GM21381 (cell line): ENCODE measurements around the gene RECK.
"Not testable (repeated sequence)": the region's sequence is repeated elsewhere in the genome, so short reads cannot be mapped to it uniquely, and the experiment has no call there.

Source experiments
- ATAC-seq: cut with Tn5 transposase; IDR thresholded peaks from one replicate; pipeline ENCODE4 v1.9.1; 2021; ENCODE audit warnings: mild to moderate bottlenecking, moderate library complexity; ENCODE audit not compliant: unreplicated experiment

The RECK gene

DNA sequence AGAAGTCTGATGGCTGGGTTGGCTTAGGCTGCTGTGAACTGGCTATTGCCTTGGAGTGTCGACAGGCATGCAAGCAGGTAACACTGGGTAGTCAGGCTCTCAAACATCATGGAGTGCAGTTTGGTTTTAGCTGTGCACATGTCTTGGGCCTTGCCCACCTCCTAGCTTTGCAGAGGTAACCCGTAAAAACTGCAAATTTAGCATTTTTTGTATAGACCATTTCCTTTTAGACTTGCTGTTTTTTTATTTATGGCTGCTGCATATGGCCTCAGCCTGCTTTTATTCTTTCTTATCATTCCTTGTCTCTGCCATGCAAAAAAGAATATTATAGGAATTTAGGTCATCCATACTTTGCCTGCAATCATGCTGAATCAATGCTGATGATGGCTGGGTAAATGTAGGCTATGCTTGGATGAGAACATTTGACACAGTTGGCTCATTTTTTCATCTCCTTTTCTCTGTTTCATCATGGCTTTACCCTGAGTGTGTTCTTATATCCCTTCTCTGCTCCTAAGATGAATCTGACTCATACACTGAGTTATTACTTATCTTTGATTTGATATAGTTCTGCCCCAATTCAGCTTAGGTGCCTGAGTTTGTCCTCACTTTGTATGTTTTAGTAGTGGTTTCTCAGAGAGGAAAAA lies 27.2 kb downstream of the RECK start:
- no peak for ATAC-seq

DNA sequence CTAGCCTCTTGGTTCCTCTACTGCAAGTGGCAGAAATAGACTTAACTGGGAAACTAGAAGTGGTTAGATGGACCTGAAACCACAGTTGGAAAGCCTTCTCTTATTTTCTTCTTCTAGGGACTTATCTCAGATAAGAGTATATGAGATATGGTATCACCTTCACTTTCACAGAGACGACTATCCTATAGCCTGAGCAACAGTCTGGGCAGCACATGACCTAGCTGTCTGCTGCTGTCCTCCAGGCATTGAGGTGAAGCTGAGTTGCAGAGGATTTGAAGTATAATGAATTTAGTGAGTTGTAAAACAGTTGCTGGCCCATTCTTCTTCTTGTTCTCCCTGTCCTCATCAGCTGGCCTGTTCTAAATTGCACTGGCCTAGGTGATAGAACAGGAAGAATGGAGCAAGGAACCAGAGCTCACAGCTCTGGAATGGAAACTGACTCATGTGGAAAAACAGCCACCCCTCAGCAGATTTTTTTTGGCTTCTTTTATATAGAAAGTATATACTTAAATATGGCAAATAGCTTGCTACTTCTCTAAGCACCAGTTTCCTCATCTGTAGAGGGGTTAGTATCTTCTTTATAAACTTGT lies 27.8 kb downstream of the RECK start:
- ATAC-seq = no peak

DNA sequence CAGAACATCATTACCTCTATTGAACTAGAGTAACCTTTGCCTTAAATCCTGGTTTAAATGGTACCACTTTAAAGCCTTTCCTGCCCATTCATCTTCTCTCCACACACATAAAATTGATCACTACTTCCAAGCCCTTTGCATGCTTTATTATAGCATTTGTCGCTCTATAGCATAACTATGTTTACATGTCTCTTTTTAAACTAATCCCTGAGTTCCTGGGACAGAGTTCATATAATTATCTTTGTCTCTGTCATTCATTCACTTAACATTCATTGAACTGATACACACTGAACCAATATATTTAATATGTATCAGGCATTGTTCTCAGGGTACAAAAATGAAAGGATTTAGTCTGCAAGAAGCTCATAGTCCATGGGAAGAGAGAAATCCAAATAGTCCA lies 37.3 kb downstream of the RECK start:
- no peak for ATAC-seq

DNA sequence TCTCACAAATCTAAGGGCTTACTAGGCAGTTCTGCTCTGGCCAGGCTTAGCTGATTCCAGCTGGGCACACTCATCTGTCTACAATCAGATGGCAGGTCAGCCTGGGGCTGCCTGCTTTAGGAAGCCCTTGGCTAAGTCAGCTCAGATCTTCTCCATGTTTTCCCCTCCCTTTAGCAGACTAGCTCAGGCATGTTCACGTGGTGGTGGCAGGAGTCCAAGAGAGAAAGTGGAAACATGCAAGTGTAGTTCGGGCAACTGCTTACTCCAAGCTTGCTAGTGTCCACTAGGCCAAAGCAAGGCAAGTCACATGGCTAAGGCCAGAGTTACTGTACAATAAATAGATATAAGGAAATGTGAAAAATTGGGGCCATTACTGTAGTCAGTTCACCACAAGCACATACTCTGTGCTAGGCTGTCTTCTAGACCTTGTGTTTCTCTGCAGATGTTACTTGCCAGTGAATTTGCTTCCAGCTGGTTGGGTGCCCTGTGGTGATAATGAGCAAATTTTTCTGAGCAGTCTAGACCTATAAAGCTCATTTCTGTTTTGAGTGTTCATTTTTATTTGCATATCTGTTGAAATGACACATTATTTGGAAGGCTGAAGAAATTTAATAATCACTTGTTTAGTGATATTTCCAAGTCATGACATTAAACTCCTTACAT lies 38.3 kb downstream of the RECK start:
- ATAC-seq = no peak

DNA sequence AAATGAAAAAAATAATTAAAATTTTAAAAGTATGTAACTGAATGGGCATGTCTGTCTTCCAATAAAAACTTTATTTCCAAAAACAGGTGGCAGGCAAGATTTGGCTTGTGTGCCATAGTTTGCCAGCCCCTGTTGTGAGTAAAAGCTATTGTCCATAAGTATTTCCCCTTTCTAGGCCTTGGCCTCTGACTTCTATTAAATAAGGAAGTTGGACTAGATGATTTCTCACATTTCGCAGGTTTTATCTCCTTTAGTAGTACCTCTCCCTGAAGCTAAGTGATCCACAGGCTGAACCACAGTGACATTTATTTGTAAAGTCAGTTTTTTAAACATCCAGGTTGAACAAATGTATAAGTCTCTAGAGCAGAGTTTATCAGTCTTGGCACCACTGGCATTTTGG lies 41.3 kb downstream of the RECK start:
- ATAC-seq = no peak

DNA sequence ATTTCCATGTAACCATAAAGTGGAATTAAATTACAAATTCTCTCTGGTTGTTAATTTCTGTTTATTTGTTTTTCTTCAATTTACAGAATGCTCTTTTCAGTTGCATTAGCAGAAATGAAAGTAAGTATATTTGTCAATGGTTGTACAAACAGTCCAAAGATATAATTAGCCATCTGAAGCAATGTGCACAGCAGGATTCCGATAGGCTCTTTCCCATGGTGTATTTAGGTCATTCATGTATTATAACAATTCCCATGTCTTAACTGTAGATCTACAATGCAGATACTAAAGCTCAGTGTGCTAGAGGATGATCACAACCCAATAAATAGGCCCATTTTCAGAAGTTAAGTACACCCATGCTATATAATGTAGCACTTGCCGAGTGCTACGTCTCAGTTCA lies 43.8 kb downstream of the RECK start:
- ATAC-seq = no peak

DNA sequence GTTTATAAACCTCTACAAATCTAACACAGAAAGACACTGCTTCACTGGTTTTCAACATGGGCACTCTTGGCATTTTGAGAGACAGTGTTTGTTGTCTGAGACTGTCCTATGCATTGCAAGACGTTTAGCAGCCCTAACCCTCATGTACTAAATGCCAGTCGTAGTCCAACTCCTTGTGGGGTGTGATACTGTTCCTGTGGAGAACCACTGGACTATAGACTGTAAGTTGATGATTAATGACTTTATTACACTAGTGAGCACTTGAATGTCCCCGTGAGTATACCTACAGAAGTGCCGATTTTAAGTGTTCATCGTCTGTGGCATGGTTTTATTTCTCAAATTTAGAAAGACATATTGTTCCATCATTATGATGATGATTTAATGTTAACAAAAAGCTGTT lies 46.2 kb downstream of the RECK start:
- ATAC-seq = no peak

DNA sequence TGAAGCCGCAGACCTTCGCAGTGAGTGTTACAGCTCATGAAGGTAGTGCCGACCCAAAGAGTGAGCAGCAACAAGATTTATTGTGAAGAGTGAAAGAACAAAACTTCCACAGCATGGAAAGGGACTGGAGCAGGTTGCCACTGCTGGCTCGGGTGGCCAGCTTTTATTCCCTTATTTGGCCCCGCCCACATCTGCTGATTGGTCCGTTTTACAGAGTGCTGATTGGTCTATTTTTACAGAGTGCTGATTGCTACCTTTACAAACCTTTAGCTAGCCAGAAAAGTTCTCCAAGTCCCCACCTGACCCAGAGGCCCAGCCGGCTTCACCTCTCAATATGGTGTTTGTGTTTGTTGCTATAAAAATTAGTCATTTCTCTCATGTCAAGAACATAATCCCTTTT lies 49.7 kb downstream of the RECK start:
- no peak for ATAC-seq

DNA sequence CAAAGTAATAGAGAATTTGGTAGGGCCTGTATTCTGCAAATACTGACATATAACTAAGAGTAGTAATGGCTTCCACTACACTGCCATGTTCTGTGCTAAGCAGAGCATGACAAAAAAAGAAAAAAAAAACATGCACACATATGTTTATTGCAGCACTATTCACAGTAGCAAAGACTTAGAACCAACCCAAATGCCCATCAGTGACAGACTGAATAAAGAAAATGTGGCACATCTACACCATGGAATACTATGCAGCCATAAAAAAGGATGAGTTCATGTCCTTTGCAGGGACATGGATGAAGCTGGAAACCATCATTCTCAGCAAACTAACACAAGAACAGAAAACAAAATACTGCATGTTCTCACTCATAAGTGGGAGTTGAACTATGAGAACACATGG lies 50.3 kb downstream of the RECK start:
- ATAC-seq = not testable (repeated sequence)

DNA sequence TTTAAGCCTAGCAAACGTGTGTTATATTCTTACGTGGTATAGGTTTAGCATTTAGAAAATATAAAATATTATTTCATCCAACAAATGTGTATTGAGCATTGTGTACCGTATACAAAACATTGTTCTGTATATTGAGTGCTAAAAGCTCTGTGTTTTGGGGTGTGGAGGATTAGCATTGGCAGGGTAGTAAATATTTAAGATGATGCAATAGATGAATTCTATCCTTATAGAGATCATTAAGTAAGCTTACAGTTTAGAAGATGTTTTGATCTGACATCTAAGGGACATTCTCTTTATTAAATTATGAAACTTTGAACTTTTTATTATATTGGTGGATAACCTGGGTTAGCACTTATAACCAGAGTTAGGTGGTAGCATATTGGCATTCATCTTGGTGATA lies 51.3 kb downstream of the RECK start:
- no peak for ATAC-seq

DNA sequence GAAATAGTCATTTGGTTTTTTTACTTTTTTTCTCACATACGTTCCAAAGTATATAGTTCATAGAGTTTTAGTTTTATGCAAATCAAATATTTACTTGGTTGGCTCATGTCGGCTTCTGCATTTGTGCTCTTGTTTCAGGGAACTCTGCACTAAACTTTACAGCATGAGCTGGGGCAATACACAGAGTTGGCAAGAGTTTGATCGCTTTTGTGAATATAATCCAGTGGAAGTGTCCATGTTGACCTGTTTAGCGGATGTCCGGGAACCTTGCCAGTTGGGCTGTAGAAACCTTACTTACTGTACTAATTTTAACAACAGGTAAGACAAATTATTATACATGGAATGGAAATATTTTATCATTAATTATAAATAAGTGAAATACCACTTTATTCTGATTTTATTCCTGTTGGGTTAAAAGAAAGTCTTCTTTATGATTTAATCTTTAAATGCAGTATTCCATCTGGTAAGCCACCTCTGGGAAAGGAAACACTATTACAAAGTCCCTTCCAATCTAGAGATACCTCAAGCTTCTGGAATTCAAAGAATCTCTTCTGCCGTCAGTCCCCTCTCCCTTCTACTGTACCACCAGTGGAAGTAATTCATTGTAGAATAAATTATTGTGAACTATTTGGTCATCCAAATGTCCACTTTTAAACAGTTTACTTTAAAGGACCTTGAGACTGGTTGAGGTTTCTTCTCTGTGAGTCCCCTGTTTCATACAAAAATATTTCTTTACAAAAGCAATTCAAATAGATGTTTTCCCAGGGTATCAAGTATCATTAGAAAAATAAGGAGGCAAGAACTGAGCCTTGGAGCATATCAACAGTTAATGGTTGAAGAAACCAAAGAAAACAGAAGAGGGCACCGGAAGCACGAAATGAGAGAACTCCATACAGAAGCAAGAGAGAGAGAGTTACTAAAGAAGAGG lies 54.6 kb downstream of the RECK start:
- no peak for ATAC-seq

DNA sequence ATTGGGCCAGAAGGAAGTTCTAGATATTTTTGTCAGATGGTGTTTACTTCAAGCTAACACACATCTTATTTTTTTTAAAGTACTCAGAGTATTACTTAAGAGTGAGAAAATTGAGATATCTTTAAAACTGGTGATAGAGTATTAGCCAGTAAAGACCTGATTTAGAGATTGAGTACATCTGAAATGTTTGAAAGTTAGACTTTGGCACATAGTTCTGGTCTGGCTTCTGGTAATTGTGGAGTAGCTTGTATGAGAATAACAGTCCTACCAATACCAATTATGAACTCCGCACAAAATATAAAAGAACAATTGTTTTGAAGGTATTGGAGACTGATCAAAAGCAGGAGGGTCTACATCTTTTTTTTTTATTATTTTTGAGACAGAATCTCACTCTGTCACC lies 55.3 kb downstream of the RECK start:
- no peak for ATAC-seq

DNA sequence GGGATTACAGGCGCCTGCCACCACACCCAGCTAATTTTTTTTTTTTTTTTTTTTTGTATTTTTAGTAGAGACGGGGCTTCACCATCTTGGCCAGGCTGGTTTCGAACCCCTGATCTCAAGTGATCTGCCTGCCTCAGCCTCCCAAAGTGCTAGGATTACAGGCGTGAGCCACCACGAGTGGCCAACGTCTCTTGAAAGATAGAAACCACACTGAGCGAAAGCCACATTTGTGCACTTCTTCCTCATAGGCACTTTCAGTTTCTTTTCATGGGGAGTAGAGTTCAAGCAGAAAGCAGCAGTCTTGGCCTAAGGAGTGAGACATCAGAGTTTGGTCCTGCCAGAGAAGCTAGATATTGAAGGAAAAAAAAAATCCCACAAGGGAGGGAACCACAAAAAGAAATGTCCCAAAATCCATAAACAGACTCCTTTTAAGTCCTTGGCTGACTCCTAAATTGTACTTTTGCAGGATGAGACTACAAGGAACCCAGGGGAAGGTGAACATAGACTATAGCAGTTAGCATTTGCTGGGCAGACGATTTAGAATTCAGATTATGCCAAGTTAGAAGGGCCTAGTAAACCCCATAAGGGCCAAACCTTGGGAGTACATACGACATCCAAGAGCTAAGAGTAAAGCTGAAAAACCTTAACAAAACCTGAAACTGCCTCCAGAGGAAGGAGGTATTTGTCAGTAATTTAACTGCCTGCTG lies 55.9 kb downstream of the RECK start:
- ATAC-seq = peak; percentile 97

DNA sequence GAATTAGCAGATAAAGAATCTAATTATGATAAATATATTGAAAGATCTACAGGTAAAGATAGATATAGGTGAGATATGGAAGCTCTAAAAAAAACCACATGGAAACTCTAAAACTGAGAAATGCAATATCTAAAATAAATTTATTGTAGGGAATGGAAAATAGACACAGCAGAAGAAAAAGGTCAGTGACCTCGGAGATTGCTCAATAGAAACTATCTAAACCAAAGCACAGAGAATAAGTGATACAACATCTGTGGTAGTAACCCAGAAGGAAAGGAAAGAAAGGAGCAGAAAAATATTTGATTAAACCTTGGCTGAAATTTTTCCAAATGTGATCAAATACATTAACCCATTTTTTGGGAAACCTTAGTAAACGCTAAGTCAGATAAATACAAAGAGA lies 56.7 kb downstream of the RECK start:
- no peak for ATAC-seq

DNA sequence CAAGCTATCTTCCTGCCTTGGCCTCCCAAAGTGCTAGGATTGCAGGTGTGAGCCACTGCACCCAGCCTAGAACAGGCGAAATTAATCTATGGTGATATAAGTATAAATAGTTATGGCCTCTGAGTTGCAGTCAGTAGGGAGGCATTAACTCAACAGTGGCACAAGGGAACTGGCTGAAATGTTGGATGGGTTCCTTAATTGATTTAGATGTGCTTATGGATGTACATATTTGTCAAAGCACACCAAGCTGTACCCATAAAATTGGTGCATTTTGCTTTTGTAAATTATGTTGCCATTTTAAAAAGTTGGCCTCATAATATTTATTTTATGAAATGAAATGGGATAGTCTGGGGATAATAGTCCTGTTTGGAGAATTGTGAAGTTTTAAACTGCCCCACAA lies 63.0 kb downstream of the RECK start:
- ATAC-seq = no peak

DNA sequence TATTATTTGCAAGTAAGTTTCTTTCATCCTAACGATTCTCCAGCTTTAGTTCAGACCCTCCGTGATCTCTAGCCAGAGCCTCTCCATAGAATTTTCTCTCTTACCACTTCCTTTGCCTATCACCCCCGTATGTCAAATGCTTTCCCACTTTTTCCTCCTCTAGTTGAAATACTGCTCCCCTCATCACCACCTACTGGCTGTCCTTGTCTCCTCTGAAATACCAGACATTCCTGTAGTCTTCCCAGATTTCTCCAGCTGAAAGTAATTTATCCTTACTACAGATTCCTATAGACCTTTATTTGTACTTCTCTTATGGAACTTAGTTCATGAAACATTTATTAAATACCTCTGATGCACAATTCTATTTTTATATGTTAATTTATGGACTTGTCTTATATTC lies 63.8 kb downstream of the RECK start:
- ATAC-seq = no peak

DNA sequence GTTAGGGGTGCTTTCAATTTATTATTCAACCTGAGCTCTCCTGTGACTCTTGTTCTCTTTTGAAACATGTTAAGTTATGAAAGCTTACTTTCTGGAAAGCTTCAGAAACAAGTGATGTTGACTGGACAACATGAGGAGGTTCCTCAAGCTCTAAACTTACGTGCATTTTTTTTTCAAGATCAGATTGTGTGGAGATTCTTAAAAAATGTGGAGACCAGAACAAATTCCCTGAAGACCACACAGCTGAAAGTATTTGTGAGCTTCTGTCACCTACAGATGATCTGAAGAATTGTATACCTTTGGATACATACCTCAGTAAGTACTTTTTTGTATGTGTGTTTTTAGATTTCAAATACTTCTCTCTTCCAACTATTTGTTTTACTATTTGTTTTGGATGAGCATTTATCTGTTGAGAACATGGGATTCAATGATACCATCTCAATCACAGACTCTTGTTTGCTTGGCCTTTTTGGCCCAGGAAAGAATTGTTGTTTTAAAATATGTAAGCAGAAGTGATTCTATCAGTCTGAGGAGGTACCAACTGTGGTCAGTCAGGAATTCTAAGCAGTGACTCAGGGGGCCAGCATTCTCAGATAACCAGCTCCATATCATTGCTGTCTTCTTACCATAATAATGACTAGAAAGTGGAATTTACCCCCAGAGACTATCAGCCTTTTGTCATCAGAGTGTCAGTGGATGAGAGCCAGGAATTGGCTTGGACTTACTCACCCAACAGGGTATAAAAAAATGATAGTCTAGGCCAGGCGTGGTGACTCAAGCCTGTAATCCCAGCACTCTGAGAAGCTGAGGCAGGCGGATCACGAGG lies 65.4 kb downstream of the RECK start:
- ATAC-seq = no peak

DNA sequence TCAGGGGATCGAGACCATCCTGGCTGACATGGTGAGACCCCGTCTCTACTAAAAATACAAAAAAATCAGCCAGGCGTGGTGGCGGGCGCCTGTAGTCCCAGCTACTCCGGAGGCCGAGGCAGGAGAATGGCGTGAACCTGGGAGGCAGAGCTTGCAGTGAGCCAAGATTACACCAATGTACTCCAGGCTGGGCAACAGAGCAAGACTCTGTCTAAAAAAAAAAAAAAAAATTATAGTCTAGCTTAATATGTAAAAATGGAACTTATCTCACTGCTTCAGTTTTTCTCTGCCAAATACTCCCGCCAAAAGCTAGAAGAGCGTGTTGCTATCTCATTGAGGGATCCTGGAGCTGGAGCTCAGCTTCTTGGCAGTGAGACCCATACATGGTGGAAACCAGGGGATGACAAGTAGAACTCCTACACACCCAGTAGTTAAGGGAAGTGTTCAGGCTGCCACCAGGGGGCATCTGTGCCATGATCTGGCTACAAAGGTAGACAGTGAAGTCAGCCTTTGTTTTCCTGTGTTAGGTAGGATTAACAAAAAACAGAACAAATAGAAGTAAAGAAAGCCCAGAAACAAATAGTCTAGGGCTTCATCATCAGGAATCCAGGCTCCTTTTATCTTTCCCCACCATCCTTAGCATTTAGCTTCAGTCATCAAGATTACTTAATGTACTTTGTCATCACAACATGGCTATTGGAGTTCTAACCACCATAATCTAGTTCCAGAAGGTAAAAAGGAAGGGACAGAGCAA lies 66.2 kb downstream of the RECK start:
- ATAC-seq = peak; percentile 74

DNA sequence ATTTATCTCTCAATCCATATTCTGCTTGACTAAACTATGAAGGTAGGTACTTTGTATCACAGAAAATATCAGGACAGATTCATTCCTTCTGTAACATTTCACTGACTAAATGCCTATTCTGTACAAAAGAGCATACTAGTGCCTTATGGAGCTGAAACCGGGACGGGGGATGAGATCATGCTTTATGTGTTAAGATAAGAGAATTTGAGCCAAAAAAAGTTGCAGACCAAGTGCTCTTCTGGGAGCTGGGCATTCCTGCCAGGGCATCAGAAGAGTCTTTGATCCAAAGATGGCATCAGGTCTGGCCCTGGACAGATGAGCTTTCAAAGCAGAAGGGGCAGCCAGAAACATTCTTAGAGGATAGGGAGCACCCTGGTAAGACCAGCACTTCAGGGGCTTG lies 72.4 kb downstream of the RECK start:
- ATAC-seq = no peak
